HepG2 (cell line): ENCODE measurements around the gene SGIP1. TPM values are rescaled to one million over a fixed set of nuclear protein-coding genes. Genes with fewer than 3 reads are reported as not detected.

Experiments
- ATAC-seq: fragments of 200-7000 bp; cut with Tn5 transposase; 3 replicates; pipeline ENCODE4 v1.9.1; 2020; ENCODE audit warnings: mild to moderate bottlenecking, moderate library complexity
- BruUV-seq: library from RNA; stranded (reverse); fragments of 400-500 nt; replicated peaks from 2 replicates; lab custom pipeline; 2021; lab: Mats Ljungman, UMichigan
- CTCF ChIA-PET: fragments of 300-600 bp; formaldehyde crosslinking; extraction: SDS; loops from one replicate; lab custom pipeline; 2021; ENCODE audit warnings: low total read pairs, inconsistent platforms, low intra/inter-chr PET ratio; lab: Yijun Ruan, JAX
- POLR2A ChIA-PET: fragments of 350-600 bp; sonication (Branson Sonifier 250); formaldehyde crosslinking; loops from one replicate; lab custom pipeline; 2020; ENCODE audit warnings: antibody characterized with exemption, inconsistent platforms; lab: Yijun Ruan, JAX
- DNase-seq: peaks from one replicate; pipeline ENCODE4 v3.0.0-alpha.2; 2015; ENCODE audit warnings: low spot score
- FAIRE-seq: peaks from 3 replicates; lab custom pipeline; 2011; peaks lifted over from hg19 to GRCh38; lab: Jason Lieb, UNC
- H2AFZ ChIP-seq: one replicate; pipeline ENCODE4 v1.6.1; 2011; ENCODE audit warnings: low read length, inconsistent platforms
- H3K27ac ChIP-seq: fragments of 300-600 bp; 3 replicates; pipeline ENCODE4 v1.8.0; 2011; ENCODE audit warnings: mixed run types, mild to moderate bottlenecking, mixed read lengths, low read length, inconsistent platforms; ENCODE audit not compliant: insufficient read depth; ENCODE audit errors: extremely low read length
- H3K27me3 ChIP-seq, 2 experiments: fragments of 200-600 bp in 1 of 2; 2 replicates in 1 of 2; 3 replicates in 1 of 2; pipeline versions ENCODE4 v1.6.0 to v1.8.0; 2011; ENCODE audit warnings: low read length in 2 of 2, mild to moderate bottlenecking in 2 of 2, moderate library complexity in 2 of 2, inconsistent platforms in 1 of 2; ENCODE audit not compliant: insufficient read depth in 2 of 2, control insufficient read depth in 1 of 2
- H3K36me3 ChIP-seq, 2 experiments: fragments of 200-600 bp in 1 of 2; replicated peaks in 1 of 2; 2 replicates in 1 of 2; 3 replicates in 1 of 2; pipeline versions ENCODE4 v1.5.1 to v1.8.0; 2011; ENCODE audit warnings: low read length in 2 of 2, inconsistent platforms in 1 of 2; ENCODE audit not compliant: insufficient read depth in 2 of 2, control insufficient read depth in 1 of 2
- H3K4me1 ChIP-seq: 2 replicates; pipeline ENCODE4 v1.5.1; 2012; ENCODE audit warnings: low read length, inconsistent platforms; ENCODE audit not compliant: insufficient read depth
- H3K4me2 ChIP-seq: 2 replicates; pipeline ENCODE4 v1.6.0; 2011; ENCODE audit warnings: low read depth, low read length, inconsistent platforms
- H3K4me3 ChIP-seq, 3 experiments: fragments of 200-600 bp in 1 of 3; sonication (generic), shearing (Covaris generic) in 1 of 3; replicated peaks in 1 of 3; 2 replicates each; pipeline ENCODE4 v1.5.1; 2011 to 2016; ENCODE audit warnings: low read length in 3 of 3, inconsistent platforms in 2 of 3, low read depth in 2 of 3, mild to moderate bottlenecking in 2 of 3, control low read depth in 1 of 3, mixed read lengths in 1 of 3; ENCODE audit not compliant: insufficient read depth in 1 of 3
- H3K79me2 ChIP-seq: one replicate; pipeline ENCODE4 v1.6.1; 2011; ENCODE audit warnings: low read length, inconsistent platforms; ENCODE audit not compliant: insufficient read depth
- H3K9ac ChIP-seq: 2 replicates; pipeline ENCODE4 v1.6.0; 2011; ENCODE audit warnings: mild to moderate bottlenecking, low read depth, low read length, inconsistent platforms; ENCODE audit not compliant: insufficient read depth
- H3K9me3 ChIP-seq: 2 replicates; pipeline ENCODE4 v1.5.1; 2012; ENCODE audit warnings: mild to moderate bottlenecking, low read length
- H4K20me1 ChIP-seq: 2 replicates; pipeline ENCODE4 v1.6.0; 2011; ENCODE audit warnings: inconsistent platforms, mild to moderate bottlenecking, low read length, moderate library complexity; ENCODE audit not compliant: insufficient read depth
- HNRNPL ChIP-seq: fragments of 200-400 bp; formaldehyde crosslinking; IDR thresholded peaks from 2 replicates; pipeline ENCODE4 v1.6.1; 2017; ENCODE audit warnings: mild to moderate bottlenecking, low read depth, low read length
- KMT2B ChIP-seq: IDR thresholded peaks from 2 replicates; pipeline ENCODE4 v1.6.1; 2016; ENCODE audit warnings: missing genetic modification reagents, missing compliant biosample characterization
- NFYC ChIP-seq: IDR thresholded peaks from 2 replicates; pipeline ENCODE4 v1.6.1; 2016; ENCODE audit warnings: missing genetic modification reagents, missing compliant biosample characterization
- NR2F2 ChIP-seq: IDR thresholded peaks from 2 replicates; pipeline ENCODE4 v1.6.1; 2012; ENCODE audit warnings: low read depth, inconsistent platforms, borderline replicate concordance
- PCBP1 ChIP-seq: fragments of 200-400 bp; formaldehyde crosslinking; IDR thresholded peaks from 2 replicates; pipeline ENCODE4 v1.6.1; 2017; ENCODE audit warnings: mild to moderate bottlenecking, low read depth, low read length, borderline replicate concordance
- PHF8 ChIP-seq: sonication (generic); formaldehyde crosslinking; IDR thresholded peaks from 2 replicates; pipeline ENCODE4 v1.5.0; 2020; ENCODE audit warnings: missing genetic modification reagents
- PLRG1 ChIP-seq: fragments of 450-650 bp; conservative IDR thresholded peaks from 2 replicates; pipeline ENCODE4 v1.6.1; 2016
- ZBTB21 ChIP-seq: sonication (generic); formaldehyde crosslinking; IDR thresholded peaks from 2 replicates; pipeline ENCODE4 v1.4.0; 2020; ENCODE audit warnings: missing genetic modification reagents
- ZMYM3 ChIP-seq: sonication (generic); formaldehyde crosslinking; IDR thresholded peaks from 2 replicates; pipeline ENCODE4 v1.5.1; 2020; ENCODE audit warnings: mild to moderate bottlenecking, missing genetic modification reagents
- ZNF564 ChIP-seq: sonication (generic); formaldehyde crosslinking; IDR thresholded peaks from 2 replicates; pipeline ENCODE4 v1.8.1; 2023; ENCODE audit warnings: mild to moderate bottlenecking, missing genetic modification reagents
- ZNF569 ChIP-seq: sonication (generic); formaldehyde crosslinking; IDR thresholded peaks from 2 replicates; pipeline ENCODE4 v1.5.0; 2020; ENCODE audit warnings: mild to moderate bottlenecking, missing genetic modification reagents, moderate library complexity, borderline replicate concordance
- ZNF605 ChIP-seq: sonication (generic); formaldehyde crosslinking; IDR thresholded peaks from 2 replicates; pipeline ENCODE4 v1.8.0; 2022; ENCODE audit warnings: mild to moderate bottlenecking, missing genetic modification reagents
- ZNF780A ChIP-seq: sonication (generic); formaldehyde crosslinking; IDR thresholded peaks from 2 replicates; pipeline ENCODE4 v1.8.0; 2022; ENCODE audit warnings: mild to moderate bottlenecking, missing genetic modification reagents, moderate library complexity
- WGBS: methylation state at CpG from one replicate; pipeline ENCODE4 v1.1.6; 2017; ENCODE audit warnings: low lambda C conversion rate; 5-methylcytosine and 5-hydroxymethylcytosine counted together
- in situ Hi-C: cut with HindIII; loops from 2 replicates; pipeline ENCODE4 v1.10.0; 2017; ENCODE audit warnings: low pct_unique_long_range_greater_than_20kb; ENCODE audit not compliant: extremely low pct_ligation_motif_present
- intact Hi-C: fragments of 100-400 bp; cut with micrococcal nuclease; formaldehyde crosslinking; loops from one replicate; pipeline ENCODE4 v1.10.0; 2022; ENCODE audit not compliant: unreplicated experiment
- polyA plus RNA-seq, 8 experiments: library from polyadenylated mRNA; depleted of rRNA in 3 of 8; stranded (reverse) in 7 of 8; unstranded in 1 of 8; fragments of >200 nt; fragmentation: Illumina TruSeq in 4 of 8; extraction: Trizol in 4 of 8; gene quantifications; 2 replicates each; pipeline versions ENCODE4 v1.2.1 to v1.2.3, GENCODE V29; 2011 to 2016; ENCODE audit warnings: low read depth in 4 of 8, missing spikeins in 1 of 8, mixed read lengths in 1 of 8; ENCODE audit not compliant: insufficient read depth in 1 of 8
- total RNA-seq, 5 experiments: library from RNA; depleted of rRNA; stranded (reverse); fragments of >200 nt; fragmentation: Illumina TruSeq; extraction: Trizol; gene quantifications; 2 replicates each; pipeline ENCODE4 v1.2.3, GENCODE V29; 2016; ENCODE audit warnings: low read depth in 1 of 5
- TF ChIP-seq, protein P1 (sequence below): sonication (generic); formaldehyde crosslinking; IDR thresholded peaks from 2 replicates; pipeline ENCODE4 v1.4.0; 2020; ENCODE audit warnings: missing genetic modification reagents
- TF ChIP-seq, protein P2 (sequence below): sonication (generic); formaldehyde crosslinking; IDR thresholded peaks from 2 replicates; pipeline ENCODE4 v1.5.1; 2020; ENCODE audit warnings: mild to moderate bottlenecking, missing genetic modification reagents, moderate library complexity
- TF ChIP-seq, protein P3 (sequence below): sonication (generic); formaldehyde crosslinking; IDR thresholded peaks from 2 replicates; pipeline ENCODE4 v1.4.0; 2020; ENCODE audit warnings: mild to moderate bottlenecking, missing genetic modification reagents

The SGIP1 gene
- total and polyA plus RNA-seq, 2 of the 13 experiments (the other 11 are each of a cell fraction or from before 2014, with no cell fraction given): not detected

DNA sequence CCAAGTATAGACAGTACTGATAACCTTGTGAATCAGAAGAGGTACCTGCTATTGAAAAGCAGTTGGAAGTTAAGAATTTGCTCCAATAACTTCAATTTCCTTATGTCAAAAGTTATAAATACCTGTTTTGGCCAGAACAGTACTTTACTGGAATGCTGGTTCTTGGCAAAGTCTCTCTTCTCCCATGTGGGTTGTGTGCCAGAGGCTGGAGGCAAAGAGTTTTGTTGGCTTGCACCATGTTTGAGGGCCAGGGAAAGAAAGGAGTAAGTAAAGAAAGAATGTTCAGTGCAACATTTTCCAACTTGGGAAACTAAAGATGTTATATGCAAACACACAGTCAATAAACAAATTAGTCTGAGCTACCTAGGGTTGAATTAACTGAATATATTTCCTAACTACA is 151.3 kb downstream of the SGIP1 start (continued):
- no peak for TF ChIP-seq ZNF780A (CRISPR knock-in tag)

DNA sequence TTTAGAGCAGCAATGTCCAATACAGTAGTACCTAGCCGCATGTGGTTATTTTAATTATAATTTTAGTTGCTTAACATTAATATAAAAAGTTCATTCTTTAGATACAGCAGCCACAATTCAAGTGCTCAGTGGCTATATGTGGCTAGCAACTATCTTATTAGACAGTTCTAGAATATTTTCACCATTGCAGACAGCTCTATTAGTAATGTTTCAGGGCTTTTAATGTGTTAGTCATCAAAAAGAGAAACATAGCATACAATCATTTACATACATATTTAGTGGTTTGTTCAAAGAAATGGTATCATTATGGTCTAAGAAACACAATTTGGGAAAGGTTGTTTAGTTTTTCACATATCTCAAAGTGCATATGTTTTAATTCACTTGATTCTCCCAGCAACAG is 151.7 kb downstream of the SGIP1 start:
- Histone ChIP-seq H3K79me2 (no peaks in the 10 kb centered on the region), H3K4me3 (no peak overlapping the region), H3K36me3 (no peaks in the 10 kb centered on the region)
- POLR2A ChIA-PET: no interaction called here
- CTCF ChIA-PET: no interaction called here
- BruUV-seq: no TSS peak
- TF ChIP-seq PLRG1: no peak
- TF ChIP-seq ZNF564 (CRISPR knock-in tag): no peak
- TF ChIP-seq KMT2B (CRISPR knock-in tag): no peak
- no peak for TF ChIP-seq HNRNPL
- TF ChIP-seq, all 625 proteins: peak for 0
- Histone ChIP-seq H3K9ac (no peak overlapping the region), H3K27me3 (no peaks in the 10 kb centered on the region), H3K9me3 (no peaks in the 10 kb centered on the region), H4K20me1 (no peaks in the 10 kb centered on the region), H2AFZ (no peak overlapping the region), H3K27ac (no peak overlapping the region), H3K4me2 (no peak overlapping the region), H3K4me1 (no peaks in the 10 kb centered on the region)
- in situ Hi-C loops: no loop called here
- 29% methylated on average over 1 of the region's 1 CpG for WGBS
- no peak for ATAC-seq
- FAIRE-seq: no peak
- intact Hi-C loops: no loop called here
- no peak for DNase-seq

DNA sequence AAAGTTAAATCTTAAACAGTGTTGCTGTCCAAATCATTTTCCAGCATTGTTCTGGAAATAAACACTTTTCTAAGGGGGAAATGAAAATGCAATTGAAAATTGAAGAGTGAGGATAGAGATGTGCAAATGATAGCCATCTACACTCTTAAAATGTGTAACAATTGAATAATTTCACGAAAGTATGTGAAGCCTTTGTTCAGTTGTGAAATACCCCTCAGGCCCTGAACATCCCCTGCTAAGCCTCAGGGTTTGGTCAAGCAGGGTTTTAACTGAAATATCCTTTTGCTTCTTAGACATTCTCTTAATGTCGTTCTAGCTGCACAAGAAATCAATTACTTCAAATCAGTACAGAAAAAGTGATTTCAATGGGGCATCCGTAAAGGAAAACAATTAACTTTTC is 152.5 kb downstream of the SGIP1 start:
- no peaks in the 10 kb centered on the region for H3K9me3 ChIP-seq
- intact Hi-C loops (no loop called here), in situ Hi-C loops (no loop called here)
- H3K4me3 ChIP-seq: no peak overlapping the region
- DNase-seq (no peak), ATAC-seq (no peak), FAIRE-seq (no peak)
- no peak overlapping the region for H3K9ac ChIP-seq
- H4K20me1 ChIP-seq: no peaks in the 10 kb centered on the region
- H3K36me3 ChIP-seq: no peaks in the 10 kb centered on the region
- H3K4me1 ChIP-seq: no peaks in the 10 kb centered on the region
- ChIA-PET POLR2A (no interaction called here), CTCF (no interaction called here)
- BruUV-seq: no TSS peak
- no peaks in the 10 kb centered on the region for H3K27me3 ChIP-seq
- H2AFZ ChIP-seq: no peak overlapping the region
- no peaks in the 10 kb centered on the region for H3K79me2 ChIP-seq
- no peak overlapping the region for H3K4me2 ChIP-seq
- 27% methylated on average over 3 of the region's 3 CpGs for WGBS
- H3K27ac ChIP-seq: no peak overlapping the region
- TF ChIP-seq ZMYM3 (no peak), NFYC (no peak), NR2F2 (no peak), ZBTB21 (CRISPR knock-in tag) (no peak), ZNF569 (CRISPR knock-in tag) (no peak), PCBP1 (no peak), ZNF605 (CRISPR knock-in tag) (no peak), PHF8 (CRISPR knock-in tag) (no peak)
- TF ChIP-seq, protein P1, sequence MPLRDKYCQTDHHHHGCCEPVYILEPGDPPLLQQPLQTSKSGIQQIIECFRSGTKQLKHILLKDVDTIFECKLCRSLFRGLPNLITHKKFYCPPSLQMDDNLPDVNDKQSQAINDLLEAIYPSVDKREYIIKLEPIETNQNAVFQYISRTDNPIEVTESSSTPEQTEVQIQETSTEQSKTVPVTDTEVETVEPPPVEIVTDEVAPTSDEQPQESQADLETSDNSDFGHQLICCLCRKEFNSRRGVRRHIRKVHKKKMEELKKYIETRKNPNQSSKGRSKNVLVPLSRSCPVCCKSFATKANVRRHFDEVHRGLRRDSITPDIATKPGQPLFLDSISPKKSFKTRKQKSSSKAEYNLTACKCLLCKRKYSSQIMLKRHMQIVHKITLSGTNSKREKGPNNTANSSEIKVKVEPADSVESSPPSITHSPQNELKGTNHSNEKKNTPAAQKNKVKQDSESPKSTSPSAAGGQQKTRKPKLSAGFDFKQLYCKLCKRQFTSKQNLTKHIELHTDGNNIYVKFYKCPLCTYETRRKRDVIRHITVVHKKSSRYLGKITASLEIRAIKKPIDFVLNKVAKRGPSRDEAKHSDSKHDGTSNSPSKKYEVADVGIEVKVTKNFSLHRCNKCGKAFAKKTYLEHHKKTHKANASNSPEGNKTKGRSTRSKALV (CRISPR knock-in tag): no peak
- TF ChIP-seq, protein P2, sequence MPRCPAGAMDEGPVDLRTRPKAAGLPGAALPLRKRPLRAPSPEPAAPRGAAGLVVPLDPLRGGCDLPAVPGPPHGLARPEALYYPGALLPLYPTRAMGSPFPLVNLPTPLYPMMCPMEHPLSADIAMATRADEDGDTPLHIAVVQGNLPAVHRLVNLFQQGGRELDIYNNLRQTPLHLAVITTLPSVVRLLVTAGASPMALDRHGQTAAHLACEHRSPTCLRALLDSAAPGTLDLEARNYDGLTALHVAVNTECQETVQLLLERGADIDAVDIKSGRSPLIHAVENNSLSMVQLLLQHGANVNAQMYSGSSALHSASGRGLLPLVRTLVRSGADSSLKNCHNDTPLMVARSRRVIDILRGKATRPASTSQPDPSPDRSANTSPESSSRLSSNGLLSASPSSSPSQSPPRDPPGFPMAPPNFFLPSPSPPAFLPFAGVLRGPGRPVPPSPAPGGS (CRISPR knock-in tag): no peak
- TF ChIP-seq, protein P3, sequence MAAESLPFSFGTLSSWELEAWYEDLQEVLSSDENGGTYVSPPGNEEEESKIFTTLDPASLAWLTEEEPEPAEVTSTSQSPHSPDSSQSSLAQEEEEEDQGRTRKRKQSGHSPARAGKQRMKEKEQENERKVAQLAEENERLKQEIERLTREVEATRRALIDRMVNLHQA (CRISPR knock-in tag): no peak
